ENCODE results near the gene PHYHD1.

- TF ChIP-seq CTCF (IDR thresholded peaks at IDR 0.05; ENCODE audit: extremely low read depth in 1 of 2, insufficient read depth in 1 of 2, low read depth in 1 of 2, low read length in 2 of 2) (no peak), POLR2A (IDR thresholded peaks at IDR 0.05; ENCODE audit: low read depth, low read length) (no peak), EZH2 (IDR thresholded peaks at IDR 0.05; ENCODE audit: borderline replicate concordance, low read depth, low read length, severe bottlenecking) (no peak), POLR2AphosphoS5 (IDR thresholded peaks at IDR 0.05; ENCODE audit: insufficient read depth, low read depth, low read length) (no peak), MYC (IDR thresholded peaks at IDR 0.05; ENCODE audit: low read depth, low read length) (no peak), GATA2 (IDR thresholded peaks at IDR 0.05; ENCODE audit: insufficient read depth, insufficient read length, low read depth, low read length) (no peak)
- TF ChIP-seq, protein P1, sequence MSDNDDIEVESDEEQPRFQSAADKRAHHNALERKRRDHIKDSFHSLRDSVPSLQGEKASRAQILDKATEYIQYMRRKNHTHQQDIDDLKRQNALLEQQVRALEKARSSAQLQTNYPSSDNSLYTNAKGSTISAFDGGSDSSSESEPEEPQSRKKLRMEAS (IDR thresholded peaks at IDR 0.05; ENCODE audit: insufficient read depth, insufficient read length), result no peak
Measured at GRCh38 chr9:128936171-128936865, 15.5 kb downstream of the PHYHD1 start.
